GM12891 (cell line): ENCODE data around the gene LSM12.

ENCODE experiments used
- POLR2A ChIP-seq: IDR thresholded peaks from 2 replicates; pipeline ENCODE4 v1.6.1; 2011; ENCODE audit warnings: low read depth, low read length, control low read depth
- POLR2AphosphoS5 ChIP-seq: IDR thresholded peaks from 2 replicates; pipeline ENCODE4 v1.6.1; 2011; ENCODE audit warnings: low read depth, low read length, control low read depth
- SPI1 ChIP-seq: IDR thresholded peaks from 2 replicates; pipeline ENCODE4 v1.6.1; 2011; ENCODE audit warnings: low read depth, low read length, control low read depth
- TAF1 ChIP-seq: IDR thresholded peaks from 2 replicates; pipeline ENCODE4 v1.6.1; 2011; ENCODE audit warnings: low read depth, low read length, control low read depth

GRCh38 chr17:43995150-43995471, 71.4 kb downstream of the LSM12 start:
- TF ChIP-seq POLR2A, result no peak
- no peak for TF ChIP-seq TAF1
- no peak for TF ChIP-seq POLR2AphosphoS5
- TF ChIP-seq SPI1, result no peak
